ENCODE data around the gene NUPR2. TPM values are rescaled to one million over a fixed set of nuclear protein-coding genes. Genes with fewer than 3 reads are reported as not detected.

The NUPR2 gene, protein sequence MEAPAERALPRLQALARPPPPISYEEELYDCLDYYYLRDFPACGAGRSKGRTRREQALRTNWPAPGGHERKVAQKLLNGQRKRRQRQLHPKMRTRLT
- total RNA-seq (2021; ENCODE audit: unreplicated experiment) (not detected), Bru-seq, nascent RNA (not detected), BruChase-seq, experiment 1, labeled RNA remaining after a 6-hour chase (not detected), BruChase-seq, experiment 2, labeled RNA remaining after a 2-hour chase (not detected)
- not detected in 2 replicates for polyA plus RNA-seq (2012)
- long read RNA-seq, result 0 reads

DNA sequence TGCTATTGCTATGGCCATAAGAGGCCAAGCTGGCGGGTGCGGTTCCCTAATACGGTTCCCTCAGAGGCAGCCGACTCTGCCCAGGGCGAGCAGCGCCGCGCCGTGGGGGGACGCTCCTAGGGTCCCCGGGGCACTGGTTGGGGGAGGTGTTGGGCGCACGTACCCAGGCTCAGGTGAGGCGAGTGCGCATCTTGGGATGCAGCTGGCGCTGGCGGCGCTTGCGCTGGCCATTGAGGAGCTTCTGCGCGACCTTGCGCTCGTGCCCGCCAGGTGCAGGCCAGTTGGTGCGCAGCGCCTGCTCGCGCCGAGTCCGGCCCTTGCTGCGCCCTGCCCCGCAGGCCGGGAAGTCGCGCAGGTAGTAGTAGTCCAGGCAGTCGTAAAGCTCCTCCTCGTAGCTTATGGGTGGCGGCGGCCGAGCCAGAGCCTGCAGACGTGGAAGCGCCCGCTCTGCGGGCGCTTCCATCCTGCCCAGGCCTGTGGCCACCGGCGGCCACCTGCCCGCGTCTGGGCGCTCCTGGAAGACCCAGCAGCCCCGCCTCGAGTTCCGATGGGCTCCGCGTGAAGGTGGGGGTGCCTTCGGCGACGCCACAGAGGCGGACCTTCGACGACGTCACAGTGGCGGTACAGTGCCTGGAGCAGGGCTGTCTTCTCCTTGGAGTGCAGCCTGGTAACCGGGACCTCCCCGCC, at the start of gene NUPR2:
TSS of gene NUPR2 (minus strand) at position 566 of the 687 bp plus-strand sequence. CDS start at position 463, 103 bp downstream.
- Histone ChIP-seq H3K9ac (ENCODE audit: low read length) (no peak within 1 kb of the TSS), H3K79me2 (ENCODE audit: insufficient read depth, low read length) (no peaks in the 10 kb centered on the region), H3K27ac (ENCODE audit: low read depth, low read length) (no peak within 1 kb of the TSS), H3K9me2 (ENCODE audit: insufficient read depth) (no peaks in the 10 kb centered on the region), H2AFZ (ENCODE audit: low read depth, low read length, poor library complexity, severe bottlenecking) (no peak within 1 kb of the TSS), H4K20me1 (ENCODE audit: insufficient read depth) (no peaks in the 10 kb centered on the region), H3K4me1 (ENCODE audit: control insufficient read depth in 1 of 2, insufficient read depth in 2 of 2, low read length in 2 of 2) (no peaks in the 10 kb centered on the region), H3K27me3 (ENCODE audit: insufficient read depth, low read length) (no peaks in the 10 kb centered on the region), H3K36me3 (ENCODE audit: control insufficient read depth in 1 of 2, insufficient read depth in 2 of 2, low read length in 2 of 2) (no peaks in the 10 kb centered on the region), H3K4me3 (replicated peaks in 1 of 2; ENCODE audit: low read depth in 1 of 2, low read length in 2 of 2) (no peak within 1 kb of the TSS), H3K4me2 (ENCODE audit: low read length) (no peak within 1 kb of the TSS), H3K9me3 (ENCODE audit: control insufficient read depth in 1 of 2, insufficient read depth in 1 of 2, low read depth in 1 of 2, low read length in 2 of 2) (no peaks in the 10 kb centered on the region)
- ATAC-seq, result no peak
- ChIA-PET POLR2A (interaction anchor here (1.2 kb wide), 1 partner anchor 10 kb away, joined by 3 read pairs; the partner anchor contains the start of gene CHCHD2), CTCF (no interaction called here), RAD21 (ENCODE audit: low non-redundant PET in 1 of 2, low total read pairs in 2 of 2, uncharacterized antibody in 2 of 2, unreplicated experiment in 2 of 2) (no interaction called here)
- intact Hi-C loops (cut with micrococcal nuclease), result no loop called here
- TF ChIP-seq, protein P1, sequence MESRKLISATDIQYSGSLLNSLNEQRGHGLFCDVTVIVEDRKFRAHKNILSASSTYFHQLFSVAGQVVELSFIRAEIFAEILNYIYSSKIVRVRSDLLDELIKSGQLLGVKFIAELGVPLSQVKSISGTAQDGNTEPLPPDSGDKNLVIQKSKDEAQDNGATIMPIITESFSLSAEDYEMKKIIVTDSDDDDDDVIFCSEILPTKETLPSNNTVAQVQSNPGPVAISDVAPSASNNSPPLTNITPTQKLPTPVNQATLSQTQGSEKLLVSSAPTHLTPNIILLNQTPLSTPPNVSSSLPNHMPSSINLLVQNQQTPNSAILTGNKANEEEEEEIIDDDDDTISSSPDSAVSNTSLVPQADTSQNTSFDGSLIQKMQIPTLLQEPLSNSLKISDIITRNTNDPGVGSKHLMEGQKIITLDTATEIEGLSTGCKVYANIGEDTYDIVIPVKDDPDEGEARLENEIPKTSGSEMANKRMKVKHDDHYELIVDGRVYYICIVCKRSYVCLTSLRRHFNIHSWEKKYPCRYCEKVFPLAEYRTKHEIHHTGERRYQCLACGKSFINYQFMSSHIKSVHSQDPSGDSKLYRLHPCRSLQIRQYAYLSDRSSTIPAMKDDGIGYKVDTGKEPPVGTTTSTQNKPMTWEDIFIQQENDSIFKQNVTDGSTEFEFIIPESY (IDR thresholded peaks at IDR 0.05; ENCODE audit: extremely low read depth, insufficient replicate concordance, low read length), result no peak
- TF ChIP-seq CBX3 (IDR thresholded peaks at IDR 0.05; ENCODE audit: low read depth) (no peak), ELF1 (IDR thresholded peaks at IDR 0.05; ENCODE audit: borderline replicate concordance, low read depth) (no peak)
- no peak for DNase-seq (ENCODE audit: low read depth, low spot score)
- BruUV-seq (replicated peaks), result no TSS peak

DNA sequence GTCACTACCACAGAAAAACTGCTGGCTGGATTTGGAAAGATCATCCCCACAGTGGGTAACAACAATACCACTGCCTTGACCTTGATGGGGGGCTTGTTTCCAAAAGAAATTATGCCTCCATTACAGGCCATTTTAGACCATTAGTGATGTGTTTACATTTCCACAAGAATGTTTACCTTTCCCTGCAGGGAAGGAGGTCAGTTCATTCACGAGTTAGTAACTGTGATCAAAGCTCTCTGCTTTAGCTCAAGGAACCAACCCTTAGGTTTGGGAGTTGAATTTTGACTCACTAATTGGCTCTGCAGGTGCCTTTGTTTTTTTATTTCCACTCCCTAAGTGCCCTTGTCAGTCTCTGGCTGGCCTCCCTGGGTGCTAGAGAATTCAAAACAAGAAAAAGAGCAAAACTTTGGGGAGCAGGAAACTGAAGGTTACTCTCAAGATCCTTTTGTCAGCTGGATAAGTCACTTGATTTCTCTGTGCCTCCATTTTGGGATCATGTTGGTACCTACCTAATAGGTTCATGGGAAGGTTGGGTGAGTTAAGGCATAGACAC, 41.1 kb upstream of the NUPR2 start:
- 0 out of 4 replicates have a peak, but pooled peaks cover 0 to 3% of the 10 kb centered on the region in 2 experiments for H3K9me3 ChIP-seq (ENCODE audit: control insufficient read depth in 1 of 2, insufficient read depth in 1 of 2, low read depth in 1 of 2, low read length in 2 of 2)
- no peaks in the 10 kb centered on the region for H3K79me2 ChIP-seq (ENCODE audit: insufficient read depth, low read length)
- H3K4me1 ChIP-seq (ENCODE audit: control insufficient read depth in 1 of 2, insufficient read depth in 2 of 2, low read length in 2 of 2), result no peaks in the 10 kb centered on the region
- H3K27me3 ChIP-seq (ENCODE audit: insufficient read depth, low read length), result no peaks in the 10 kb centered on the region
- H3K4me2 ChIP-seq (ENCODE audit: low read length), result no peak overlapping the region
- no peaks in the 10 kb centered on the region for H3K36me3 ChIP-seq (ENCODE audit: control insufficient read depth in 1 of 2, insufficient read depth in 2 of 2, low read length in 2 of 2)
- no peak overlapping the region for H3K27ac ChIP-seq (ENCODE audit: low read depth, low read length)
- ChIA-PET CTCF (no interaction called here), POLR2A (no interaction called here), RAD21 (ENCODE audit: low non-redundant PET in 1 of 2, low total read pairs in 2 of 2, uncharacterized antibody in 2 of 2, unreplicated experiment in 2 of 2) (no interaction called here)
- DNase-seq (ENCODE audit: low read depth, low spot score) (no peak), ATAC-seq (no peak)
- H3K9ac ChIP-seq (ENCODE audit: low read length), result no peak overlapping the region
- H2AFZ ChIP-seq (ENCODE audit: low read depth, low read length, poor library complexity, severe bottlenecking), result no peak overlapping the region
- no TSS peak for BruUV-seq (replicated peaks)
- H3K9me2 ChIP-seq (ENCODE audit: insufficient read depth), result no peaks in the 10 kb centered on the region
- no peaks in the 10 kb centered on the region for H4K20me1 ChIP-seq (ENCODE audit: insufficient read depth)
- no peak overlapping the region for H3K4me3 ChIP-seq (replicated peaks in 1 of 2; ENCODE audit: low read depth in 1 of 2, low read length in 2 of 2)
- intact Hi-C loops (cut with micrococcal nuclease), result no loop called here
- TF ChIP-seq EZH2 (IDR thresholded peaks at IDR 0.05), result no peak
- TF ChIP-seq, protein P2, sequence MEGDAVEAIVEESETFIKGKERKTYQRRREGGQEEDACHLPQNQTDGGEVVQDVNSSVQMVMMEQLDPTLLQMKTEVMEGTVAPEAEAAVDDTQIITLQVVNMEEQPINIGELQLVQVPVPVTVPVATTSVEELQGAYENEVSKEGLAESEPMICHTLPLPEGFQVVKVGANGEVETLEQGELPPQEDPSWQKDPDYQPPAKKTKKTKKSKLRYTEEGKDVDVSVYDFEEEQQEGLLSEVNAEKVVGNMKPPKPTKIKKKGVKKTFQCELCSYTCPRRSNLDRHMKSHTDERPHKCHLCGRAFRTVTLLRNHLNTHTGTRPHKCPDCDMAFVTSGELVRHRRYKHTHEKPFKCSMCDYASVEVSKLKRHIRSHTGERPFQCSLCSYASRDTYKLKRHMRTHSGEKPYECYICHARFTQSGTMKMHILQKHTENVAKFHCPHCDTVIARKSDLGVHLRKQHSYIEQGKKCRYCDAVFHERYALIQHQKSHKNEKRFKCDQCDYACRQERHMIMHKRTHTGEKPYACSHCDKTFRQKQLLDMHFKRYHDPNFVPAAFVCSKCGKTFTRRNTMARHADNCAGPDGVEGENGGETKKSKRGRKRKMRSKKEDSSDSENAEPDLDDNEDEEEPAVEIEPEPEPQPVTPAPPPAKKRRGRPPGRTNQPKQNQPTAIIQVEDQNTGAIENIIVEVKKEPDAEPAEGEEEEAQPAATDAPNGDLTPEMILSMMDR (IDR thresholded peaks at IDR 0.05 in 2 of 3, conservative IDR thresholded peaks at IDR 0.05 in 1 of 3; ENCODE audit: borderline replicate concordance in 1 of 3, insufficient read depth in 1 of 3, low read depth in 2 of 3, low read length in 2 of 3), result no peak
- TF ChIP-seq POLR2AphosphoS5 (IDR thresholded peaks at IDR 0.05; ENCODE audit: low read depth, low read length), result no peak
- TF ChIP-seq EGR1 (IDR thresholded peaks at IDR 0.05; ENCODE audit: low read depth), result no peak
- no peak for TF ChIP-seq ZFX (IDR thresholded peaks at IDR 0.05)
- TF ChIP-seq, protein P1 (IDR thresholded peaks at IDR 0.05; ENCODE audit: extremely low read depth, insufficient replicate concordance, low read length), result no peak

All from HCT116 (cell line).